ENCODE results near the gene GNB1. TPM values are rescaled to one million over a fixed set of nuclear protein-coding genes. Genes with fewer than 3 reads are reported as not detected.

Gene GNB1
- polyA plus RNA-seq, 3 donors = 41.9 to 357 (median 111) TPM

DNA sequence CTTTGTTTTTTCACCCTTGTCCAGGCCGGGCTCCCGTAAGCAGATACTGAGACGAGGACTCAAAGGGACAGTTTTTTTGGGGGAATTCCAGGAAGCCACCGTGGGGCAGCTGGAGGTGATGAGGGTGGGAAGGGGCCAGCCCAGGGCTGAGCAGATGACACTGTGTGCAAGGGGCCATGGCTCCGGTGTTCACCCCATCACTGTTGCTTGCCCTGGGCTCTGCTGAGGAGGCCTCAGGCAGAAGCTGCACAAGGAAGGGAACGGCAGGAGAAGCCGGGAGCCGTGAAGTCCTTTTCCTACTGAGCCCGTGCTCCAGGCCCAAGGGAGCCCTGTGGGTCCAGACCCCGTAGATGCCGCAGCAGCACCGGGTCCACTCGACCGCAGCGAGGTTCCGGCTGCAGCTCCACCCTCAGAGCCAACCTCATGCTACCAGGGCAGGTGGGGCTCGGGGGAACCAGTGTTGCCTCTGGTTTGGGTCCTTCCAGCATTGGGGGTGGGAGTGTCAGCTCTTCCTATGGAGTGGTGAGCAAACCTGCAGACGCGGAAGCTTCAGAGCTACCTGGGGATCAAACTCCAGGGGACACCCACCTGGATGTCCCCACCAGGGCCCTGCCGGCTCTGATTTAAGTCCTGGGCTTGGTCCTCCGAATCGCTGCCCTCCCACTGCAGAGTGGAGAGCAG lies 19.9 kb upstream of the GNB1 start:
- Mint-ChIP-seq H3K4me1 (peaks cover 14% of the 10 kb centered on the region), H3K27me3 (ENCODE audit: low read depth in 3 of 3) (peaks cover 3 to 13% (median 10%) of the 10 kb centered on the region in 3 donors), H3K9me3 (peaks cover 0 to 2% (median 0%) of the 10 kb centered on the region in 7 donors), H3K4me3 (no peak overlapping the region), H3K27ac (peak overlapping the region in 2 of 7 donors; percentile 2 to 69), H3K36me3 (no peaks in the 10 kb centered on the region)
- peak in 1 of 3 donors; percentile 11 for DNase-seq
- Histone ChIP-seq H3K4me3 (replicated peaks in 1 of 3; ENCODE audit: low read depth in 2 of 3, low read length in 3 of 3) (no peak overlapping the region), H3K4me1 (ENCODE audit: control insufficient read depth in 1 of 2, insufficient read depth in 2 of 2, low read length in 2 of 2) (peaks cover 13 to 17% of the 10 kb centered on the region in 2 donors), H4K20me1 (ENCODE audit: insufficient read depth, low read length) (peaks cover 6% of the 10 kb centered on the region), H3K4me2 (replicated peaks; ENCODE audit: extremely low read depth, low read length, poor library complexity, severe bottlenecking) (no peak overlapping the region), H3K9me3 (replicated peaks in 1 of 2; ENCODE audit: control insufficient read depth in 1 of 2, insufficient read depth in 1 of 2, low read length in 2 of 2) (no peaks in the 10 kb centered on the region), H3K36me3 (replicated peaks in 1 of 2; ENCODE audit: control insufficient read depth in 1 of 2, insufficient read depth in 2 of 2, low read length in 2 of 2) (no peaks in the 10 kb centered on the region), H3K27ac (ENCODE audit: low read depth in 1 of 2, low read length in 2 of 2) (no peak overlapping the region), H3K9ac (ENCODE audit: insufficient read depth, low read length, poor library complexity, severe bottlenecking) (no peak overlapping the region), H3K79me2 (ENCODE audit: insufficient read depth, low read length) (no peaks in the 10 kb centered on the region), H2AFZ (ENCODE audit: insufficient read depth, low read depth, low read length, poor library complexity, severe bottlenecking) (no peak overlapping the region), H3K27me3 (ENCODE audit: control insufficient read depth in 2 of 2, insufficient read depth in 2 of 2, low read length in 2 of 2) (peaks cover 0 to 5% of the 10 kb centered on the region in 2 donors)
- TF ChIP-seq, protein P1, sequence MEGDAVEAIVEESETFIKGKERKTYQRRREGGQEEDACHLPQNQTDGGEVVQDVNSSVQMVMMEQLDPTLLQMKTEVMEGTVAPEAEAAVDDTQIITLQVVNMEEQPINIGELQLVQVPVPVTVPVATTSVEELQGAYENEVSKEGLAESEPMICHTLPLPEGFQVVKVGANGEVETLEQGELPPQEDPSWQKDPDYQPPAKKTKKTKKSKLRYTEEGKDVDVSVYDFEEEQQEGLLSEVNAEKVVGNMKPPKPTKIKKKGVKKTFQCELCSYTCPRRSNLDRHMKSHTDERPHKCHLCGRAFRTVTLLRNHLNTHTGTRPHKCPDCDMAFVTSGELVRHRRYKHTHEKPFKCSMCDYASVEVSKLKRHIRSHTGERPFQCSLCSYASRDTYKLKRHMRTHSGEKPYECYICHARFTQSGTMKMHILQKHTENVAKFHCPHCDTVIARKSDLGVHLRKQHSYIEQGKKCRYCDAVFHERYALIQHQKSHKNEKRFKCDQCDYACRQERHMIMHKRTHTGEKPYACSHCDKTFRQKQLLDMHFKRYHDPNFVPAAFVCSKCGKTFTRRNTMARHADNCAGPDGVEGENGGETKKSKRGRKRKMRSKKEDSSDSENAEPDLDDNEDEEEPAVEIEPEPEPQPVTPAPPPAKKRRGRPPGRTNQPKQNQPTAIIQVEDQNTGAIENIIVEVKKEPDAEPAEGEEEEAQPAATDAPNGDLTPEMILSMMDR (IDR thresholded peaks at IDR 0.05) = no peak
- WGBS (ENCODE audit: insufficient coverage) = 95% methylated on average over 9 of the region's 22 CpGs
- intact Hi-C loops (cut with micrococcal nuclease) = loop anchor here in 1 of 2 donors (10.0 kb wide), 1 partner anchor 224 kb away; no protein-coding TSS in a partner anchor

DNA sequence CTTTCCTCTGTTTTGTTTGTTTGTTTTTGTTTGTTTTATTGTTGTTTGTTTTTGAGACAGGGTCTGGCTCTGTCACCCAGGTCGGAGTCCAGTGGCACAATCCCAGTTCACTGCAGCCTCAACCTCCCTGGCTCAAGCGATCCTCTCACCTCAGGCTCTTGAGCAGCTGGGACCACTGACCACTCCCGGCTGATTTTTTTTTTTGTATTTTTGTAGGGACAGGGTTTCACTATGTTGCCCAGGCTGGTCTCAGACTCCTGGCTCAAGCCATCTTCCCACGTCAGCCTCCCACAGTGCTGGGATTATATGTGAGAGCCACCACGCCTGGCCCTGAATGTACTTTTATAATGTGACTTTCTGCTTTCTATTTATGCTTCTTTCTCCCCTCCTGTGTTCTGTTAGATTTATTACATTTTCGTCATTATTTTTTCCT lies 19.2 kb upstream of the GNB1 start:
- peak overlapping the region; percentile 78 to 83 for H3K4me3 Mint-ChIP-seq
- no CpG with 5 or more reads among the region's 6 CpGs for WGBS (ENCODE audit: insufficient coverage)
- no peaks in the 10 kb centered on the region for H3K36me3 ChIP-seq (replicated peaks in 1 of 2; ENCODE audit: control insufficient read depth in 1 of 2, insufficient read depth in 2 of 2, low read length in 2 of 2)
- H3K27ac ChIP-seq (ENCODE audit: low read depth in 1 of 2, low read length in 2 of 2) = no peak overlapping the region
- H3K9me3 Mint-ChIP-seq = peaks cover 0 to 2% (median 0%) of the 10 kb centered on the region in 7 donors
- H3K9ac ChIP-seq (ENCODE audit: insufficient read depth, low read length, poor library complexity, severe bottlenecking) = no peak overlapping the region
- peaks cover 6% of the 10 kb centered on the region for H4K20me1 ChIP-seq (ENCODE audit: insufficient read depth, low read length)
- H3K9me3 ChIP-seq (replicated peaks in 1 of 2; ENCODE audit: control insufficient read depth in 1 of 2, insufficient read depth in 1 of 2, low read length in 2 of 2) = no peaks in the 10 kb centered on the region
- peak overlapping the region in 1 of 3 experiments; percentile 75 for H3K4me3 ChIP-seq (replicated peaks in 1 of 3; ENCODE audit: low read depth in 2 of 3, low read length in 3 of 3)
- no peak for DNase-seq
- peaks cover 3 to 11% (median 10%) of the 10 kb centered on the region in 3 donors for H3K27me3 Mint-ChIP-seq (ENCODE audit: low read depth in 3 of 3)
- H3K4me2 ChIP-seq (replicated peaks; ENCODE audit: extremely low read depth, low read length, poor library complexity, severe bottlenecking) = peak overlapping the region; percentile 67
- peaks cover 14% of the 10 kb centered on the region for H3K4me1 Mint-ChIP-seq
- H3K79me2 ChIP-seq (ENCODE audit: insufficient read depth, low read length) = no peaks in the 10 kb centered on the region
- peaks cover 13 to 17% of the 10 kb centered on the region in 2 donors for H3K4me1 ChIP-seq (ENCODE audit: control insufficient read depth in 1 of 2, insufficient read depth in 2 of 2, low read length in 2 of 2)
- peak overlapping the region; percentile 86 for H2AFZ ChIP-seq (ENCODE audit: insufficient read depth, low read depth, low read length, poor library complexity, severe bottlenecking)
- no peaks in the 10 kb centered on the region for H3K36me3 Mint-ChIP-seq
- intact Hi-C loops (cut with micrococcal nuclease) = loop anchor here in 1 of 2 donors (10.0 kb wide), 1 partner anchor 225 kb away; no protein-coding TSS in a partner anchor
- TF ChIP-seq, protein P1 (IDR thresholded peaks at IDR 0.05) = no peak
- H3K27ac Mint-ChIP-seq = peak overlapping the region in 4 of 7 donors; percentile 4 to 84 (median 64)
- H3K27me3 ChIP-seq (ENCODE audit: control insufficient read depth in 2 of 2, insufficient read depth in 2 of 2, low read length in 2 of 2) = peaks cover 0 to 5% of the 10 kb centered on the region in 2 donors
